Stromal cell of bone marrow (primary cell): Measurements from ENCODE around the gene ERG28.
"Not testable (repeated sequence)": the region's sequence is repeated elsewhere in the genome, so short reads cannot be mapped to it uniquely, and the experiment has no call there.

ENCODE experiments used
- DNase-seq: peaks from one replicate; pipeline ENCODE4 v3.0.0-alpha.2; 2012; ENCODE audit warnings: low read depth

ERG28 gene, protein sequence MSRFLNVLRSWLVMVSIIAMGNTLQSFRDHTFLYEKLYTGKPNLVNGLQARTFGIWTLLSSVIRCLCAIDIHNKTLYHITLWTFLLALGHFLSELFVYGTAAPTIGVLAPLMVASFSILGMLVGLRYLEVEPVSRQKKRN

DNA sequence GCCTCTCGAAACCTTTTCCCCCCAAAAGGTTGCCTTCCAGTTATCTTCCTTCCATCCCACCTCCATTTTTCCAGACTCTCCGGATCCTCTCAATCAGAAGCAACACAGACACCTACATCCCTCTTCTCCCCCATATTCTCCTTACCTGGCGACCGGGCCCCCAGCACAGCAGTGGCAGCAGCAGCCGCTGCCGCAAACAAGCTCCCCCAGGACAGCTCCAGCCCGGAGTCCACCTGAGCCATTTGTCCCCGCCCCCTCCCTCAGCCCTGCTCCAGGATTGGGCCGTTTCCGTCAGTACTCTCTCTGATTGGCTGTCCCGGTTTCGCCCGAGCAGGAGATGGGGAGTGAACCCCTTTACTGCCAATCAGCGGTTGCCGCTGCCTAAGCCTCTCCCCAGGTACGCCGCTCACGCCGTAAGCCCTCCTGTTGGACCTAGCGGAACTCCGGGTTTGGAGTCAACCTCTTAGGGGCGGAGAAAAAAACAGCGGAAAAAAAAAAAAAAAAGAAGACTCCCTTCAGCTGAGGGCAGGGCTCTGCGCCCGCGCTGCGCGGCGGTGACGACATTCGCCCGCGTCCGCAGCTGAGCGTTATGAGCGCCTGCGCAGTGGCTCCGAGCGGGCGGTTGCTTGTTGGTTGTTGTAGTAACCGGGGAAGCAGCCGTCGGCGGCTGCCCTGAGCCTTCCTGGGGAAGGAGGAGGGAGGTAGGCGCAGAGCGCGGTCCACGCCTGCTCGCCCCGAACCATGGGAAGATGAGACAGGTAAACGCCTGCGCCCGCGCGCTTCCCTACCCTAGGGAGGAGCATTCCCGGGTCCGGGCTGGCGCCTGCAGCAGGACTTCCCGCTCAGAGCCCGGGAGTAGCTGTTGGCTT, at the start of gene ERG28, which contains the start of gene TTLL5:
ERG28 (minus strand) TSS at position 247 of the 869 bp plus-strand sequence. CDS start 3,374 bp downstream, outside the sequence.
TTLL5 (plus strand) TSS at position 617 of the 869 bp plus-strand sequence. CDS start 1,904 bp downstream, outside the sequence.
- DNase-seq: peak; percentile 97

DNA sequence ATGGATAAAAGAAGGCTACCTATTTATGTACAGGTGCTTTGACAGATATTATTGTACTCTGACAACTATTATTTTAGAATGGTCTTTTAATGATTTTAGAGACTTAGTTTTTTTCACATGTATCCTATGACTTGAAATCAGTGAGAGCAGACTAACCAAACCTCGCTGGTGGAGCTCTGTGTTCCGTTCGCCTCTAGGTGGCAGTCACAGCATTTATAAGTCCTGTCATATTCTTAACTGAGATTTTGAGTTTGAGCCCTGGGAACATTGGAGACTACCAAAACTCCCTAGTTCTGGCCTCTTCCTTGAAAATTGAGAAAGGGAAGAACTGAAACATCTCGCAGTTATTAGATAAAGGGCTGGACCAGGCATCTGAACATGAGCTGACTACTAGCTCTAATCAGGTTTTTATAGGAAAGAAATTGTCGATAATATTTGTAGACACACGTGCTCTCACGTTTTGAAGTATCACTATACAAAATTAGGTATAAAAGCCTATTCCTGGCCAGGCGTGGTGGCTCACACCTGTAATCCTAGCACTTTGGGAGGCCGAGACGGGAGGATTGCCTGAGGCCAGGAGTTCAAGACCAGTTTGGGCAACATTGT, 48.6 kb upstream of the ERG28 start:
- DNase-seq: peak; percentile 72

DNA sequence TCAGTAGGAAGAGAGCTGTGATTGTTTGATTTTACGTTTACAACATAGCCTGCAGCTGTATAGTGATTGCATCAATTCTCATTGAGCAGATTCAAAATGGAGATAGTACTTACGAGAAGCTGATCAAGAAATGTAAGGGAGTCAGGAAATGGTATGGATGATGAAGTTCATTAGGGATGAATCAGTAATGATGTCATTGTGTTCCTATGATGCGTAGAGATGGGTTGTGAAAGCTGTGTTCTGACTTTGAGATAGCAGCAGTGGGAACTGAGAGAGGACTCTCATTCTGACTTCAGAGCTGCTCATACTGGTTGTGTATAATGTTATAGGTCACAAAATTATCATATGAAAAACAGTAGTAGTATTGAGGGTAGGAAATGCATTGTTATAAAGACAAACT, 44.3 kb upstream of the ERG28 start:
- DNase-seq: no peak

DNA sequence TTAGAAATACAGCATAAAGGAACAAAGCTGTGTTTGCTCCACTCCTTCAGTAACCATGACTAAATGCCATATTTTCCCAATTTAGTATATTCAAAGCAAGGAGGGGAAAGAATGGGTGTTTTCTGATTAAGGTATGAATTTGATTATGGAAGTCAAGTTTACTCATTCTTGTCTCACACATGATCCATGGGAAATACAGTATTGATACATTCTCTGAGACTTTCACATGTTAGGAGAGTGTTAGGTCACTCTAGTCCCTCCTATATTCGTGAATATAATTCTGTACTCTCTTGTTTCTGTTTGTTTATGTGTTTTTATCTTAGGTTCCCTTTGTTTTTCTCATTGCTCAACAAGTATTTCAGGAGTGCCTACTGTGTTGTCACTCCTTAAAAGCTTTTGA, 42.8 kb upstream of the ERG28 start:
- DNase-seq: no peak

DNA sequence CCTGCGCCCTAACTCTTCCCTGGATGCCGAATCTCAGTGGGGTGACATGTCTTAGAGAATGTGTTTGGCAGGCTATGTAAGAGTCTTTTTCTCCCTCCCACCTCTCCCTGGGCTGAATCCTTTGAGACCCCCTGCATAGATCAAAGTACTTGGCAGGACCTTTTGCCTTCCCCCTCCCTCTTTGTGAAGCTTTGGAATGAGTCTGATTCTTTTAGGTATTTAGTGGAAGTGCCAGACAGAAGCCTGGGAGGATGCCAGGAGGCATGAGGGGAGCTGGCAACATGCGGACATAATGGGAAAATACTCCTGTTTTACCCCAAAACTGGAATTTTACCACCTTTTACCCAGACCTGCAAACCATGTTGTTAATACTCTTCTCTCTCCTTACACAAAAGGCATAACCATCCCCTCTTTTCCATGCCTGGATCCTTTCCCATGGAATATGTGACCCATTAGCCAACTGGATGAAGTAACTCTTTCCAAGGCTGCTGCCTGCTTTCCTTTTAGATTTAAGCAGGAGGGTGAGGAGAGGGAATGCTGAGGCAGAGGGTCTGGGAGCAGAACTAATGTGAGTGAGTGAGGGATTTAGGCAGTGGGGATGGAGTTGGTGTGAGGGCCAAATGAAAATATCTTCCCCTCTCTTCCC, 42.1 kb upstream of the ERG28 start:
- DNase-seq: no peak

DNA sequence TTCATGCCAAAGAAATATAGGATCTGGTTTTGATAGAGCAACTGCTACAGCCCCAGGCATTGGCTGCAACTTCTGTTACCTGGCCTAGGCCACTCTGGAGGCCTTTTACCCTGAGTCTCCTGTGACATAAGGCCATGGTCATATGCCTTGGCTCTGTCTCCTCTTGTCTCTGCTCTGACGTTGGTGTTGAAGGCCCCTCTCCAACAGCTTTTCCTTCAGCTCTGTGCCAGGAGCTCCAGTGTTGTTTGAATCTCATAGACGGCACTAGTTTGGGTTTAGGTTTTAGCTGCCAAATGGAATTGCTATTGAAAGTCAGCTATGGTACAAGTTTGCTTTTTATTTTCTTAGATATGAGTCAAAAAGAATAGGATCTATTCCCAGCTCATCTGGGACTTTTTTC, 41.4 kb upstream of the ERG28 start:
- DNase-seq: no peak

DNA sequence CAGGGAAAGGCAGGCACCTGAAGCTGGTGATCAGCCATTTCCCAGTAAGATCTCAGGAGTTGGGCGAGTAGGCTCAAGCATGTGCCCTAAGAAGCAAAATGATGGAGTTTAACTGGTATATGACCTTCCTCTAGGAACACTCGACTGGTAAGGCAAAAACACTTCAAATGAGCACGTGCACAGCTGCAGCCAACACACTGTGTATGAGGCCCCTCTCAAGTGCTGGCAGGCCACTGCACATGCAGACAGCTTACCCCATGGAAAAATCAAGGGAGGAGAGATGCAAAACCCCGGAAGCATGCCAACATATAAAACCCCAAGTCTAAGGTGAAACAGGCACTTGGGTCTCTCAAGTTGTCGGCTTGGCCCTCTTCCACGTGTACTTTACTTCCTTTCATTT, 39.6 kb upstream of the ERG28 start:
- DNase-seq: no peak

DNA sequence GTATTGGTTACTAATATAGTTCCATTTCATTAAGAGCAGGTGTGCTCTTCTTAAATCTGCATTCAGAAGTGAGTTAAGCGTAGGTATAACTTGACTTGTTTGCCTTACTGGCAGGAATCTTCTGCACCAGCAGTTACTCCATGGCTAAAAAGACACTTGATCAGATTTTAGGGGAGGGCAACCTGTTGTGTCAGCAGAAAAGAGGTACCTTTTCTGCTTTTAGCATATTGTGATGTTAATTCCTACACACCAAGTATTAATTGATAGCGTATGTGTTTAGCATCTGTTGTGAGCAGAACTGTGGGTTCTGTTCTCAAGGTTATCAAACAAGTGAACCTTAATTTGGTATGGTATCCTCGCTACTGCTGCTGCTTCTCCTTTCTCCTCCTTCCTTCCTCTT, 38.7 kb upstream of the ERG28 start:
- DNase-seq: no peak

DNA sequence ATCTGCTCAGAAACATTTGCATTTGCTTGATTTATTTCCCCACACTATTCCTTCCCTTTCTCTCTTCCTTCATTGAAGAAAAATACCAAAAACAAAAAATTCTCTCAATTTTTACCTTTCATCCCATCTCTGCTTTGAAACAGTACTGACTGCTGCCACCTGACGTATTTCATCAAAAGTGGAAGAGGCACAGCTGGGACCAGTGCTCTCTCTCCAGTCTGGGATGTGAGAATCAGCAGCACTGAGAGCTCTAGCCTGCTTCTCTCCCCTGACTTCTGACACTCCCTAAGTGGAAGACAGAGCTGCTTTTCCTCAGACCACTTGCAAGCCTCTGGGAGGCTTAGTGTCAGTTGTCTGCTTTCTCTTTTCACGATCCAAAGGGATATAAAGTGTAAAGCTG, 37.2 kb upstream of the ERG28 start:
- no peak for DNase-seq

DNA sequence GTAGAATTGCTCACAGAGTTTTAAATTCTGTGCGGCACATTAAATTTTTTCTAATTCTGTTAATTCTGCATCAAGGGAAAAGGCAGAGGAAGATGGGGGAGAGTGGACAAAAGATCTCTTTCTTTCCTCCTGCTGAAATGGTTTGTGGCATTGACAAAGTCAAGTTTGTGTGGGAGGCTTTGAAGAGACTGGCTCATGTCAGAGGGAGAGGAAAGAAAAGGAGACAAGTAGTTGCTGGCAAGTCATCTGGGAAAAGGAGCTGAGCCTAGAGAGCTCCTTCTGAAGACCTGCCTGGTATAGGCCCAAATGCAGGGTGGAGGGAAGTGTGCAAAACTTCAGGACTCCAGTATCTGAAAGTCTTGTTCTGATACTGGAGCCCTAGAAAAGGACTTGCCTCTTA, 36.7 kb upstream of the ERG28 start:
- no peak for DNase-seq

DNA sequence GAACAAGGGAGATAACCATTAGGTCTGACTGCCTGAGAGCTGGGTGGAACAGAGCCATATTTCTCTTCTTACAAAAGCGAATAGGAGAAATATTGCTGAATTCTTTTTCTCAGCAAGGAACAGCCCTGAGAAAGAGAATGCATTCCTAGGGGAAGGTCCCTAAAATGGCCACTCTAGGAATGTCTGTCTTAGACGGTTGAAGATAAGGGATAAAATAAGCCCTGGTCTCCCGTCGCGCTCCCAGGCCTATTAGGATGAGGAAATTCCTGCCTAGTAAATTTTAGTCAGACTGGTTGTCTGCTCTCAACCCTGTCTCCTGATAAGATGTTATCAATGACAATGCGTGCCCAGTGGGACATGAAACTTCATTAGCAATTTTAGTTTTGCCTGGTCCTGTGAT, 34.3 kb upstream of the ERG28 start:
- DNase-seq: not testable (repeated sequence)

DNA sequence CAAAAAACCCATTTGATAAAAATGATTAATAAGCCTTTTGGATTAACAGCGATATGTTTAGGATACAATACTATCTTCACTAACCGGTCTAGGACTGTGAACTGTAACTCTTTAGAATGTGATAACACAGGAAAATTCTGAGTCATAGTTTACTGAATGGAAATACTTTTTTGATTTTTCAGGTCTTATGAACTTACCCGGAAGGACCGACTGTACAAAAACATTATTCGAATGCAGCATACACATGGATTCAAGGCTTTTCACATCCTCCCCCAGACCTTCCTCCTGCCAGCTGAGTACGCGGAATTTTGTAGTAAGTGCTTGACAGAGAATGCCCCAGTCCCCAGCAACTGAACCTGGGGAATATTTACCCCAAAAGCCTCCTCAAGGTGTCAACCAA, 29.3 kb upstream of the ERG28 start:
- no peak for DNase-seq

DNA sequence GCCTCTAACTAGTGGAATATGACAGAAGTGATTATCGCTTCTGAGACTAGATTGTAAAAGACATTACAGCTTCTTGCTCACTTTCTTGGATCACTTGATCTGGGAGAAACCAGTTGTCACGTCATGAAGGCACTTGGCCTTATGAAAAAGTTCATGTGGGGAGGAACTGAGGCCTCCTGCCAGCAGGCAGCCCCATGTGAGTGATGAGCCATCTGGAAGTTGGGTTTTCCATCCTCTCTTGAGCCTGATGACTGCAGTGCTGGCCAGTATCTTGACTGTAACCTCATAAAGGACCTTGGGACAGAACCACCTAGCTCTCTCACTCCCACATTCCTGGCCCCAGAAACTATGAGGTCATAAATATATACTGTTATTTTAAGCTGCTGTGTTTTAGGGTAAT, 28.3 kb upstream of the ERG28 start:
- peak; percentile 84 for DNase-seq

DNA sequence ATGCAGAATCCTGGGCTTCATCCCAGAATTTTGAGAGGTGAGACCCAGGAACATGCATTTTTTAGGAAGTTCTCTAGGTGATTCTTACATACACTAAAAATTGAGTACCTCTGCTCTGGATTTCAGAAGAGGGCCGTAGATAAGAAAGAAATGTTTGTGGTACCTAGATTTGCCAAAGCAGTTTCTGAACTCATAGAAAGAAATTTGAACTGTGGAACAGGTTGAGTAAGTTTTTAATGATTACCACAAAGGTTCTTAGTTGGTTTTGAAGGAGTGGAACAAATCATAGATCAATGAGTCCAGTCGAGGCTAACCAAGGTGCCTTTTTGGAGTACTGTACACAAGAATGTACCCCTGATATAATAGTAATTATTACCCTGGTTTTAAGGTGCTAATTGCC, 25.2 kb upstream of the ERG28 start:
- no peak for DNase-seq

DNA sequence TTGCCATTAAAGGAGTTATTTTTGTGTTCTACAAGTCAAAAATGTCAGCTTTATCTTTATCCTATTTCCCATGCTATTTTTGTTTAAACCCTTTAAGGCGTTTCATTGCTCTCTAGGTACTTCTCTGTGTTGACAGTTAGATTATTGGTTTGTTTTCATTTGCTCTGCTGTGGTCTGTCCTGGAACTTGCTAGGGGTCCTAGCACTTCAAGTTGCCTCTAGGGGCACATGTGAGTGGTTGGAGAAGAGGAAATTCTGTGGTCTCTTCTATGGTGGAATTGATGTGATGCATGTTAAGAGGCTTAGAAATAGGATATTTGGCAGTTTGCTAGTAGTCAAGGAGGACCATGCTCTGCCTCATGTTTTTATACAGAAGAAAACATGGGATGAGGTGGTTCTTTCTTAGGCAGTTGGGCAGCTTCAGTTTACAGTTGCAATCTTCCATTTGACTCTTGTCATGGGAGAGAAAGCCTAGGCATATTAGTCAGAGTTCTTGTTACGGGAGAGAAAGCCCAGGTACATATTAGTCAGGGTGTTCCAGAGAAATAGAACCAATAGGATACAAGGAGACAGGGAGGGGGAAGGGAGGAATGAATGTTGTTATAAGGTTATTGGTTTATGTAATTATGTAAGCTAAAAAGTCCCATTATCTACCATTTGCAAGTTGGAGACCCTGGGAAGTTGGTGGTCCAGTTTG, 14.7 kb upstream of the ERG28 start:
- no peak for DNase-seq

DNA sequence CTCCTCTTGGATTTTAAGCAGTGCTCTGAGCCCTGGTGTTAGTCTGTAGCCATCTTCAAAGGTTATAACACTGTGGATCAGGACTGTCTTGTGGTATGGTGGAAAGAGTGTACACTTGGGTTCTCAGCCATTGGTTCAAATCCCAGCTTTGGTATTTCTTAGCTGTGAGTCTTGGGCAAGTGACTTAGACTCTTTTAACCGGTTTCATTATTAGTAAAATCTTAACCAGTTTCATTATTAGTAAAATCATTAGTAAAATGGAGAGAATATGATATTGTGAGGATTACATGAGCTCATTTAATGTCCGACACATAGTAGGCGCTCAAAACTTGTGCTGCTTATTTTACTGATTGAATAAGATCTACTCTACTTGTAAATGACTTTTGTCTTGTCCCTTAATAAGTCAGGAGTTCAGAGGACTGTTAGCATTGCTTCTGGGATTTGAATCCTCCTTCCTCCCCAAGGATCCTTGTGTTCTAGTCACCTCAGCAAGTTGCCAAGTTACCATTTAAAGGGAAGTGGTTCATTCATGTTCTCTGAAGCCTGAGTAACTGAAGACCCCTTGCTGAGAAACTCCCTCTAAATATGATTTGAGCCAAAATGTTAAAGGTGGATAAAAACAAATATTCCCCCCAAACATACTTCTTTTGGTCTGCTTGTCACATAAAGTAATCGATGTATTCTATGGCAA, 12.8 kb upstream of the ERG28 start:
- DNase-seq: no peak

DNA sequence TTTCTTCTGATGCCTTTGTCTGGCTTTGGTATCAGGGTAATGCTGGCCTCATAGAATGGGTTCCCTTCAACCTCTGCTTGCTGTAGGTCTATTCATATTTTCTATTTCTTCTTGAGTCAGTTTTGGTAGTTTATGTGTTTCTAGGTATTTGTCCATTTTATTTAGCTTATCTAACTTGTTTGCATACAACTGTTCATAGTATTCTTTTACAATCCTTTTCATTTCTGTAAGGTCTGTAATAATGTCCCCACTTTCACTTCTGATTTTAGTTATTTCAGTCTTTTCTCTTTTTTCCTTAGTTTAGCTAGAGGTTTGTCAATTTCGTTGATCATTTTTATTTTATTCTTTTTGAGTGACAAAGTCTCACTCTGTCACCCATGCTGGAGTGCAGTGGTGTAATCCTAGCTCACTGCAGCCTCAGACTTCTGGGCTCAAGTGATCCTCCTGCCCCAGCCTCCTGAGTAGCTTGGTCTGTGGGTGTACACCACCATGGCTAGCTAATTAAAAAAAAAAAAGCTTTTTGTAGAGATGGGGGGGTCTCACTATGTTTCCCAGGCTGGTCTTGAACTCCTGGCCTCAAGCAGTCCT, 12.0 kb upstream of the ERG28 start:
- no peak for DNase-seq

DNA sequence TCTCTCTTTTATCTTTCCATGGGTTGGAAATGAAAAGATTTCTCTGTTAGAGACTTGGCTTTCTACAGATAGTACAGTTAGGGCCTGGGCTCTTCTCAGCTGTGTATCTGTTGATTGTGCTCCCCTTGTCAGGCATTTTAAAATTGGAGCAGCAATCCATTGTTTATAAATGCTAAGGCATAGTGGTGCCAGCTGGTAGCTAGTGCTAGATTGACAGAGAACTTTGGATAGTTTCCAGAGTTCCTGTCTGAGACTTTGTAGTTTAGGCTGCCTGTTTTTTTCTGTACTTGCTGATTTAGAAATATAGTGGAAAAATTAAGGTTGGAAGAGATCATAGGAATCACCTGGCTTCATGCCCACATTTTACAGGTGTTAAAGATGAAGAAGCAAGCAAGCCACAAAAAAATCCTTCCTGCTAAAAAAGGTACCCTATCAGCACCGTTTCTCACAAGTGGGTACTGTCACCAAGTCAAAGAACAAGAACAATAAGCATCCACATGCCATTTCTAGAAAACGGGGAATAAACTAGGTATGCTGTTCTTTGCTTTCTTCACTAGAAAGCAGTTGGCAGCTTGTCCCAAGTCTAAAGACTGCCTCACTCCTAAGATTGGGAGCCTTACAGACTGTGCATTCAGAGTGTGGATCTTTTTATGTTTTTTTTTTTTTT, 6.6 kb upstream of the ERG28 start:
- DNase-seq: no peak

DNA sequence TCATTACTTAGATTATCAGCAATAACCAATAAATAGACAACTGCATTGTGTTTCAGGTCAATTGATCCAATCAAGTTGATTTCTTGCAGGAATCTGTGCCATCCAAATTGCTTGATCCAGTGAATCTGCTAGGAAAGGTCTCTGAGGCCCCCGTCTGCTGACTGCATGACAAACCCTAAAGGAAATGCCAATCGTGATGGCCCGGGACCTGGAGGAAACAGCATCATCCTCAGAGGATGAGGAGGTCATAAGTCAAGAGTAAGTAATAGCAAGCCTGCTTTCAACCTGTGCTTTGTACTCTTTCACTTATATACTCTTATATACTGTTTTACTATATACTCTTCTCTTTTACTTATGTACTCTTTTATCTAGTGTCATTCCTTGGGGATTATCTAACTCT, 2.3 kb upstream of the ERG28 start:
- no peak for DNase-seq

DNA sequence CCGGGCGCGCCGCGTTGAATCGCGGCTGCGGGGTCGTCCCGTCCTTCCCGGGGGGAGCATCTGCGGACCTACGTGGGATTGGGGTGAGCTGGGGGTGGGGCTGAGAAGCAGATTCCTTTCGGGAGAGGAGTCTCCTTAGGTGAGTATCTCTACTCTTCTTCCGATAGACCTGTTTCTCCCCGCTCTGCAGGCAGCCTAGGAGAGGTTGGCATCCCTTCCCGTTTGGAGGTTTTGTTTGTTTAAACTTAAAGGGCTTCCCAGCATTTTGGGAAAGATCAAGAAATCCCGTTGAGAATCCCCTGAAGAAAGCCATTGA, 781 bp upstream of the ERG28 start:
- DNase-seq: no peak

DNA sequence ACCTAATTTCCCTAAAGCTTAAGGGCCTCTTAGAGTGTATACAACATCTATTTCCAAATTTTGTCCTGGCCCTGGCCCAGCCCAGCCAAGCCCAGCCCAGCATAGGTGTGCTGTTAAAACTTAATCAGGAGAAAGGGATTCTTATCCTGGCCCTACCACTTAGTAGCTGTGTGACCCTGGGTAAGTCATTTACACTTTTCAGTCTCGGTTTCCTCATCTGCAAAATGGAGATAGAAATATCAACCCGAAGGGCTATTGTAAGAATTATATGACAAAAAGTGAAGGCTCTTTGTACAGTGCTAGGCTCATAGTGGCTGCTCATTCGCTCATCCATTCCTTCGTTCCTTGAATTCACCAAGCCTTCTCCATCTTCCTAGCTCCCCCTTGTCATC, 442 bp downstream of the ERG28 start:
- DNase-seq: no peak
